A549 (cell line): ENCODE results near the gene PDE1C. TPM values are rescaled to one million over a fixed set of nuclear protein-coding genes. Genes with fewer than 3 reads are reported as not detected.
A peak's percentile ranks its signal among the peaks of the same experiment; 100 is the strongest.

Experiments used
- ATAC-seq, 2 experiments: fragments of 200-7000 bp in 1 of 2; fragments of >200 bp in 1 of 2; cut with Nextera tagmentation in 1 of 2; cut with Tn5 transposase in 1 of 2; 3 replicates each; pipeline versions ENCODE4 v1.8.0 to v1.9.1; 2018 to 2020; ENCODE audit warnings: mild to moderate bottlenecking in 1 of 2, moderate library complexity in 1 of 2
- CTCF ChIA-PET: fragments of 300-600 bp; sonication (Branson Sonifier 250); formaldehyde crosslinking; extraction: SDS; loops from one replicate; lab custom pipeline; 2021; ENCODE audit warnings: antibody characterized with exemption, inconsistent platforms; lab: Yijun Ruan, JAX
- POLR2A ChIA-PET: fragments of 350-600 bp; formaldehyde crosslinking; extraction: SDS; loops from one replicate; lab custom pipeline; 2021; ENCODE audit warnings: antibody characterized with exemption, inconsistent platforms; lab: Yijun Ruan, JAX
- DNase-seq, 2 experiments: peaks; one replicate each; pipeline versions ENCODE4 v3.0.0 to v3.0.0-alpha.2; 2011 to 2016; ENCODE audit warnings: low read depth in 1 of 2, low spot score in 1 of 2
- FAIRE-seq: peaks from 2 replicates; lab custom pipeline; 2011; peaks lifted over from hg19 to GRCh38; lab: Jason Lieb, UNC
- H3K27ac ChIP-seq, 2 experiments: fragments of >200 bp; sonication (Bioruptor Twin); formaldehyde crosslinking; 3 replicates each; pipeline ENCODE4 v1.5.1; 2016 to 2017
- H3K4me1 ChIP-seq: fragments of >200 bp; sonication (Bioruptor Twin); formaldehyde crosslinking; 3 replicates; pipeline ENCODE4 v1.6.1; 2016
- H3K4me2 ChIP-seq: fragments of >200 bp; sonication (Bioruptor Twin); formaldehyde crosslinking; 3 replicates; pipeline ENCODE4 v1.6.1; 2016
- H3K4me3 ChIP-seq: fragments of >200 bp; sonication (Bioruptor Twin); formaldehyde crosslinking; 3 replicates; pipeline ENCODE4 v1.5.1; 2016
- H3K9me3 ChIP-seq: fragments of >200 bp; sonication (Bioruptor Twin); formaldehyde crosslinking; 3 replicates; pipeline ENCODE4 v1.6.1; 2016
- CEBPB ChIP-seq, 2 experiments: fragments of >200 bp in 1 of 2; sonication (Bioruptor Twin) in 1 of 2; formaldehyde crosslinking in 1 of 2; IDR thresholded peaks; 2 replicates each; pipeline ENCODE4 v1.6.1; 2012 to 2016
- CHD2 ChIP-seq: fragments of 150-350 bp; IDR thresholded peaks from 2 replicates; pipeline ENCODE4 v1.6.1; 2014; ENCODE audit warnings: low read length; ENCODE audit not compliant: partially characterized antibody
- EHF ChIP-seq: fragments of 250-450 bp; sonication (Bioruptor Pico); IDR thresholded peaks from 2 replicates; pipeline ENCODE4 v1.5.0; 2020; ENCODE audit warnings: mild to moderate bottlenecking
- EHMT2 ChIP-seq: fragments of 200-600 bp; sonication (generic); IDR thresholded peaks from 2 replicates; pipeline ENCODE4 v1.6.1; 2016; ENCODE audit warnings: antibody characterized with exemption, low read depth, mild to moderate bottlenecking, moderate library complexity
- FOSB ChIP-seq: fragments of 250-450 bp; sonication (Bioruptor Pico); IDR thresholded peaks from 2 replicates; pipeline ENCODE4 v1.5.0; 2020; ENCODE audit warnings: mild to moderate bottlenecking, moderate library complexity
- FOSL2 ChIP-seq, 2 experiments: fragments of 450-650 bp in 1 of 2; fragments of >200 bp in 1 of 2; sonication (Bioruptor Twin) in 1 of 2; formaldehyde crosslinking; IDR thresholded peaks; 2 replicates each; pipeline versions ENCODE4 v1.5.0 to v1.6.1; 2016 to 2020; ENCODE audit warnings: mild to moderate bottlenecking in 1 of 2, moderate library complexity in 1 of 2
- HDAC2 ChIP-seq: fragments of 200-600 bp; sonication (generic); IDR thresholded peaks from 2 replicates; pipeline ENCODE4 v1.6.1; 2016
- HOXB5 ChIP-seq: fragments of 250-450 bp; sonication (Bioruptor Pico); IDR thresholded peaks from 2 replicates; pipeline ENCODE4 v1.5.0; 2020; ENCODE audit warnings: mild to moderate bottlenecking, moderate library complexity
- JUN ChIP-seq, 2 experiments: fragments of >200 bp; sonication (Bioruptor Twin); formaldehyde crosslinking; IDR thresholded peaks; 2 replicates in 1 of 2; 3 replicates in 1 of 2; pipeline ENCODE4 v1.6.1; 2016 to 2017
- MAZ ChIP-seq: fragments of 150-350 bp; IDR thresholded peaks from 2 replicates; pipeline ENCODE4 v1.6.1; 2014; ENCODE audit warnings: antibody characterized with exemption, low read depth, low read length, borderline replicate concordance
- NPAS2 ChIP-seq: fragments of 250-450 bp; sonication (Bioruptor Pico); IDR thresholded peaks from 2 replicates; pipeline ENCODE4 v1.8.0; 2022; ENCODE audit warnings: mild to moderate bottlenecking, moderate library complexity, borderline replicate concordance
- POLR2A ChIP-seq: IDR thresholded peaks from 2 replicates; pipeline ENCODE4 v1.6.1; 2012; ENCODE audit warnings: mild to moderate bottlenecking, low read length
- RARB ChIP-seq: fragments of 250-450 bp; sonication (Bioruptor Pico); IDR thresholded peaks from 2 replicates; pipeline ENCODE4 v1.8.0; 2021; ENCODE audit warnings: mild to moderate bottlenecking, moderate library complexity
- RCOR1 ChIP-seq: fragments of 150-350 bp; IDR thresholded peaks from 2 replicates; pipeline ENCODE4 v1.6.1; 2014; ENCODE audit warnings: antibody characterized with exemption, low read length, low read depth
- RFX5 ChIP-seq: fragments of 450-650 bp; IDR thresholded peaks from 2 replicates; pipeline ENCODE4 v1.7.1; 2014; ENCODE audit warnings: antibody characterized with exemption, mild to moderate bottlenecking, moderate library complexity
- TFCP2L1 ChIP-seq: fragments of 250-450 bp; sonication (Bioruptor Pico); IDR thresholded peaks from 2 replicates; pipeline ENCODE4 v1.5.0; 2021; ENCODE audit warnings: mild to moderate bottlenecking
- WGBS: methylation state at CpG from one replicate; pipeline ENCODE4 v1.1.6; 2017; ENCODE audit errors: missing lambda C conversion rate; 5-methylcytosine and 5-hydroxymethylcytosine counted together
- polyA plus RNA-seq, 4 experiments: library from polyadenylated mRNA; depleted of rRNA in 3 of 4; stranded (reverse); fragments of >200 nt; fragmentation: RNase III in 1 of 4; extraction: RNeasy Plus Mini Kit Qiagen cat#74134 plus additional on column Dnase treatment in 1 of 4; gene quantifications; 2 replicates in 3 of 4; 3 replicates in 1 of 4; pipeline ENCODE4 v1.2.3, GENCODE V29; 2011 to 2017
- TF ChIP-seq, protein P1 (sequence below): IDR thresholded peaks from 2 replicates; pipeline ENCODE4 v1.6.1; 2012
- TF ChIP-seq, protein P2 (sequence below): fragments of >200 bp; sonication (Bioruptor Twin); formaldehyde crosslinking; IDR thresholded peaks from 2 replicates; pipeline ENCODE4 v1.6.1; 2016
- TF ChIP-seq, protein P3 (sequence below): fragments of >200 bp; sonication (Bioruptor Twin); formaldehyde crosslinking; IDR thresholded peaks from 3 replicates; pipeline ENCODE4 v1.5.1; 2016
- TF ChIP-seq, protein P4 (sequence below): fragments of 150-350 bp; IDR thresholded peaks from 2 replicates; pipeline ENCODE4 v1.6.1; 2014; ENCODE audit warnings: low read depth, mild to moderate bottlenecking, low read length

PDE1C gene
- polyA plus RNA-seq, 2 of the 4 experiments (the other 2 are of a cell fraction) = 8.0 to 11.0 TPM

DNA sequence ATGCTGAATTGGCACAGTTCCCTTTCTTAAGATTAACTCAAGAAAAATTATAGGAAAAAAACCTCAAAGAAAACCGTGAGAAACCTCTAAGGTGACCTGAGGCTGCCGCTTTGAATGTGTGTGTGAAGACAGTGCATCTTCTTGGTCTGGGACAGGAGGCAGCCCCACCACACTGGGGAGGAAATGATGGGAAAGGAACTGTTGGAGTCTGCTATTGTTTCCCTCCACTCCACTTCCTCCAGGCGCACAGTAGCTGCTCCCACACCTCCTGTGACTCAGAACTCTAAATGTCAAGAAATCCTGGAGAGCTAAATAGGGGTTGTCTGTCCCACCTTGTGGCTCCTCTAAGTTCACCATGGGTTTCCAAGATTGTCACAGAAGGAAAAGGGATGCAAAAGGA lies 179.4 kb downstream of the PDE1C start:
- ATAC-seq (no peak), DNase-seq (no peak)
- H3K27ac ChIP-seq = peak overlapping the region in 1 of 2 experiments; percentile 14; a peak in 2 of 6 replicates
- POLR2A ChIA-PET = no interaction called here
- no peak overlapping the region for H3K4me2 ChIP-seq
- WGBS = 88% methylated on average over 3 of the region's 3 CpGs
- peaks cover 17% of the 10 kb centered on the region for H3K4me1 ChIP-seq
- peaks cover 4% of the 10 kb centered on the region; the same call in 1 of the 3 replicates for H3K9me3 ChIP-seq
- TF ChIP-seq FOSL2 (IDR thresholded peaks at IDR 0.05) (no peak), FOSL2 (CRISPR knock-in tag; IDR thresholded peaks at IDR 0.05) (no peak), FOSB (CRISPR knock-in tag) (no peak), TFCP2L1 (CRISPR knock-in tag) (no peak), JUN (IDR thresholded peaks at IDR 0.05) (no peak), EHMT2 (no peak), CHD2 (no peak), RCOR1 (no peak), MAZ (no peak), RFX5 (no peak)
- TF ChIP-seq, all 56 proteins: peak for 0
- CTCF ChIA-PET = no interaction called here
- no peak overlapping the region for H3K4me3 ChIP-seq
- FAIRE-seq = no peak

DNA sequence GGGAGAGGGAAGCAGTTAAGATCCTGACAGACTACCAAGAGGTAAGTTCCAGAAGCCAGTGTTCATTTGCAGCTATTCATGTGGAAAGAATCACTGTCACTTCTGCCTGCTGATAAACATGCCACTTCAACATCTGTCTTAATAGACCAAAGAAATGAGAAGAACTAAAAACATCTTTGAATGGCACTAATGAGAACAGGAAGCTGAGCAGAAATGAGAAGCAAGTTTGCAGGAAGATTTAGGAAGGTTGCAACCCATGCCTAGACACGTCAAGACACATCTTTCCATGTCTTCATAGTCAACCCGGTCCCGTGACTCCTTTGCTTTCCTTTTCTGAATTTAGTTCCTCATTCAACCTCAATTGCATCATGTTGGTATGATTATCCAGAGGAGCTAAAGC lies 180.0 kb downstream of the PDE1C start:
- no peak for FAIRE-seq
- Histone ChIP-seq H3K4me3 (no peak overlapping the region), H3K27ac (0 out of 6 replicates have a peak overlapping the region, but pooled peaks of 1 of the 2 experiments have one; percentile 28)
- WGBS = 91% methylated on average over 3 of the region's 3 CpGs
- CTCF ChIA-PET = no interaction called here
- TF ChIP-seq NPAS2 (CRISPR knock-in tag) = no peak
- TF ChIP-seq, protein P1, sequence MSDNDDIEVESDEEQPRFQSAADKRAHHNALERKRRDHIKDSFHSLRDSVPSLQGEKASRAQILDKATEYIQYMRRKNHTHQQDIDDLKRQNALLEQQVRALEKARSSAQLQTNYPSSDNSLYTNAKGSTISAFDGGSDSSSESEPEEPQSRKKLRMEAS = no peak
- TF ChIP-seq FOSB (CRISPR knock-in tag) = no peak
- no peak for TF ChIP-seq POLR2A
- TF ChIP-seq HDAC2 = no peak
- TF ChIP-seq CEBPB (IDR thresholded peaks at IDR 0.05) = no peak
- TF ChIP-seq EHMT2 = no peak
- TF ChIP-seq RARB (CRISPR knock-in tag) = no peak
- TF ChIP-seq, all 56 proteins: peak for 0
- Histone ChIP-seq H3K9me3 (peaks cover 4% of the 10 kb centered on the region; the same call in 1 of the 3 replicates), H3K4me1 (peaks cover 11% of the 10 kb centered on the region; the same call in 2 of the 3 replicates), H3K4me2 (no peak overlapping the region)
- DNase-seq (no peak), ATAC-seq (no peak)
- POLR2A ChIA-PET = no interaction called here

DNA sequence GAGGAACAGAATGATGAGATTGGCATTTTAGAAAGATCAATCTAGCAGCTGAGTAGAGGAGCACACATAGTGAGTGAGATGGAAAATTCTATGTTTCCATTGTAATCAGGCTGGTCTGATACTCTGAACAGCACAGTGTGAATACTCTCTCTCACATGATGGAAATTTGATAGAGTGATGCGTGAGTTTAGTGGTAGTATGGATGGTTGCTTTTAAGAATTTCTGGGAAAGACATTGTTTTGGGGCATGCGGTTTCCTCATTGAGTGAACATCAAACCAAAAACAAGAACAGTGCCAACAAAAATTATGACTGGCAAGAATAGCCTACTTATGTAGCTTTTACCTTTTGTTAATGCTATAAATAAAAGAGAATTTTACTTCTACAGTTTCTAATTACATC lies 183.2 kb downstream of the PDE1C start:
- Histone ChIP-seq H3K4me1 (peaks cover 33% of the 10 kb centered on the region), H3K27ac (no peak overlapping the region)
- ChIA-PET POLR2A (no interaction called here), CTCF (no interaction called here)
- FAIRE-seq (no peak), DNase-seq (no peak)
- TF ChIP-seq FOSB (CRISPR knock-in tag) = no peak
- no peak for TF ChIP-seq HOXB5
- TF ChIP-seq, protein P2, sequence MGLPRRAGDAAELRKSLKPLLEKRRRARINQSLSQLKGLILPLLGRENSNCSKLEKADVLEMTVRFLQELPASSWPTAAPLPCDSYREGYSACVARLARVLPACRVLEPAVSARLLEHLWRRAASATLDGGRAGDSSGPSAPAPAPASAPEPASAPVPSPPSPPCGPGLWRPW = no peak
- no peak for TF ChIP-seq CHD2
- TF ChIP-seq EHF (CRISPR knock-in tag) = no peak
- TF ChIP-seq, protein P3, sequence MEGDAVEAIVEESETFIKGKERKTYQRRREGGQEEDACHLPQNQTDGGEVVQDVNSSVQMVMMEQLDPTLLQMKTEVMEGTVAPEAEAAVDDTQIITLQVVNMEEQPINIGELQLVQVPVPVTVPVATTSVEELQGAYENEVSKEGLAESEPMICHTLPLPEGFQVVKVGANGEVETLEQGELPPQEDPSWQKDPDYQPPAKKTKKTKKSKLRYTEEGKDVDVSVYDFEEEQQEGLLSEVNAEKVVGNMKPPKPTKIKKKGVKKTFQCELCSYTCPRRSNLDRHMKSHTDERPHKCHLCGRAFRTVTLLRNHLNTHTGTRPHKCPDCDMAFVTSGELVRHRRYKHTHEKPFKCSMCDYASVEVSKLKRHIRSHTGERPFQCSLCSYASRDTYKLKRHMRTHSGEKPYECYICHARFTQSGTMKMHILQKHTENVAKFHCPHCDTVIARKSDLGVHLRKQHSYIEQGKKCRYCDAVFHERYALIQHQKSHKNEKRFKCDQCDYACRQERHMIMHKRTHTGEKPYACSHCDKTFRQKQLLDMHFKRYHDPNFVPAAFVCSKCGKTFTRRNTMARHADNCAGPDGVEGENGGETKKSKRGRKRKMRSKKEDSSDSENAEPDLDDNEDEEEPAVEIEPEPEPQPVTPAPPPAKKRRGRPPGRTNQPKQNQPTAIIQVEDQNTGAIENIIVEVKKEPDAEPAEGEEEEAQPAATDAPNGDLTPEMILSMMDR = no peak
- TF ChIP-seq, all 56 proteins: peak for 0
- H3K9me3 ChIP-seq = peaks cover 4% of the 10 kb centered on the region; the same call in 1 of the 3 replicates
- H3K4me3 ChIP-seq = no peak overlapping the region
- ATAC-seq = no peak
- 95% methylated on average over 2 of the region's 2 CpGs for WGBS
- no peak overlapping the region for H3K4me2 ChIP-seq

DNA sequence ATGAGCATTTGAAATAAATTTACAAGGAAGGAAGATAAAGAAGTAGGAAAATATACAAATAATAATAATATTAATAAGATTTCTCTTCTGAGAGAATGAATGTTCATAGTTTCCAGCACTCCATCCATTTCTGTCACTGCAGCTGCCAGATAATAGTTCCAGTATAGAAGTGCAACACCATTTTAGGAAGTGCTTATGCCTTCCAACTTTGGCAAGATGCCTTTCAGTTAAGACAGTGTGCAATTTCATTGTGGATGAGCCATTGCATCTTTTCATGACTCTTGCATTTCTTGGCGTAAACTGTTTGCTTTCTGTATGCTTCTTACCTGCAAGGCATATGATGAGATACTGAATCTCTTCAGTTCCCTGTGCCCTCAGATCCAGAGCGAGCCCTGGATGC lies 185.0 kb downstream of the PDE1C start:
- 88% methylated on average over 2 of the region's 2 CpGs for WGBS
- DNase-seq (no peak), FAIRE-seq (no peak), ATAC-seq (no peak)
- TF ChIP-seq, protein P4, sequence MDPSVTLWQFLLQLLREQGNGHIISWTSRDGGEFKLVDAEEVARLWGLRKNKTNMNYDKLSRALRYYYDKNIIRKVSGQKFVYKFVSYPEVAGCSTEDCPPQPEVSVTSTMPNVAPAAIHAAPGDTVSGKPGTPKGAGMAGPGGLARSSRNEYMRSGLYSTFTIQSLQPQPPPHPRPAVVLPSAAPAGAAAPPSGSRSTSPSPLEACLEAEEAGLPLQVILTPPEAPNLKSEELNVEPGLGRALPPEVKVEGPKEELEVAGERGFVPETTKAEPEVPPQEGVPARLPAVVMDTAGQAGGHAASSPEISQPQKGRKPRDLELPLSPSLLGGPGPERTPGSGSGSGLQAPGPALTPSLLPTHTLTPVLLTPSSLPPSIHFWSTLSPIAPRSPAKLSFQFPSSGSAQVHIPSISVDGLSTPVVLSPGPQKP = no peak
- no peak for TF ChIP-seq FOSL2 (IDR thresholded peaks at IDR 0.05)
- TF ChIP-seq FOSL2 (CRISPR knock-in tag; IDR thresholded peaks at IDR 0.05) = no peak
- Histone ChIP-seq H3K9me3 (peaks cover 4% of the 10 kb centered on the region; the same call in 1 of the 3 replicates), H3K27ac (no peak overlapping the region), H3K4me2 (no peak overlapping the region), H3K4me1 (peaks cover 32% of the 10 kb centered on the region), H3K4me3 (no peak overlapping the region)
- POLR2A ChIA-PET = interaction anchor here (1.3 kb wide), 1 partner anchor 14 kb away, joined by 5 read pairs; no protein-coding TSS in a partner anchor
- CTCF ChIA-PET = interaction anchor here (2.0 kb wide), 1 partner anchor 8 kb away, joined by 8 read pairs; no protein-coding TSS in a partner anchor
